Activated naive CD4-positive, alpha-beta T cell treated with Interleukin-2 at 50 U/mL for 16 hours (primary cell): ENCODE results near the gene UBL4A.

Source experiments
- DNase-seq: peaks from one replicate; pipeline ENCODE4 v3.0.0-alpha.2; 2020

The UBL4A gene

GRCh38 chrX:154486396-154487207 lies at the start of gene UBL4A:
Gene UBL4A (minus strand): TSS chrX:154486615. CDS start chrX:154486584, 31 bp downstream.
- peak; percentile 58 for DNase-seq

GRCh38 chrX:154535892-154536291 lies 49.5 kb upstream of the UBL4A start:
- DNase-seq, result no peak

- DNase-seq, result peak; percentile 87
These were observed 48.3 kb upstream of the UBL4A start for GRCh38 chrX:154534526-154535322.

- no peak for DNase-seq
These were observed 46.3 kb upstream of the UBL4A start for GRCh38 chrX:154532690-154533089.

- DNase-seq, result no peak
These were observed 45.2 kb upstream of the UBL4A start for GRCh38 chrX:154531626-154532025.

GRCh38 chrX:154530286-154530685 lies 43.9 kb upstream of the UBL4A start:
- no peak for DNase-seq

- DNase-seq, result no peak
These were observed 42.8 kb upstream of the UBL4A start for GRCh38 chrX:154529206-154529612.

GRCh38 chrX:154526901-154527675 lies 40.7 kb upstream of the UBL4A start:
- peak; percentile 65 for DNase-seq

- no peak for DNase-seq
These were observed 39.4 kb upstream of the UBL4A start for GRCh38 chrX:154525606-154526490.

- no peak for DNase-seq
These were observed 33.0 kb upstream of the UBL4A start for GRCh38 chrX:154519389-154519788.

GRCh38 chrX:154517101-154517781 lies 30.8 kb upstream of the UBL4A start:
- DNase-seq, result no peak

GRCh38 chrX:154516656-154517100 lies 30.3 kb upstream of the UBL4A start:
- DNase-seq, result no peak

GRCh38 chrX:154515966-154516655 lies 29.7 kb upstream of the UBL4A start, which contains the start of gene FAM3A:
Gene FAM3A (minus strand): TSS chrX:154516232. CDS start chrX:154515772, 460 bp downstream.
- DNase-seq, result peak; percentile 91

GRCh38 chrX:154515090-154515965 lies 28.9 kb upstream of the UBL4A start:
- peak; percentile 12 for DNase-seq

- no peak for DNase-seq
These were observed 27.3 kb upstream of the UBL4A start for GRCh38 chrX:154513716-154514115.

GRCh38 chrX:154512879-154513553 lies 26.6 kb upstream of the UBL4A start:
- no peak for DNase-seq

GRCh38 chrX:154511761-154512160 lies 25.3 kb upstream of the UBL4A start:
- DNase-seq, result no peak

- no peak for DNase-seq
These were observed 23.0 kb upstream of the UBL4A start for GRCh38 chrX:154509455-154509854.

GRCh38 chrX:154508384-154508745 lies 21.9 kb upstream of the UBL4A start:
- DNase-seq, result no peak
